WTC11 (cell line): ENCODE results near the gene KISS1R. TPM values are rescaled to one million over a fixed set of nuclear protein-coding genes. Genes with fewer than 3 reads are reported as not detected.
"Not testable (repeated sequence)": the region's sequence is repeated elsewhere in the genome, so short reads cannot be mapped to it uniquely, and the experiment has no call there.

Experiments
- ATAC-seq: fragments of 200-7000 bp; cut with Tn5 transposase; 2 replicates; pipeline ENCODE4 v1.10.0; 2021; ENCODE audit warnings: mild to moderate bottlenecking, moderate library complexity
- CTCF ChIA-PET: fragments of 300-600 bp; sonication (Branson Sonifier 250); formaldehyde crosslinking; loops from one replicate; lab custom pipeline; 2021; ENCODE audit warnings: antibody characterized with exemption; lab: Charles Lee
- POLR2A ChIA-PET: fragments of 350-600 bp; sonication (Branson Sonifier 250); formaldehyde crosslinking; loops from one replicate; lab custom pipeline; 2021; ENCODE audit warnings: antibody characterized with exemption; lab: Charles Lee
- DNase-seq: peaks from one replicate; pipeline ENCODE4 v3.0.0; 2021; ENCODE audit warnings: low spot score
- H3K27ac Mint-ChIP-seq: 2 replicates; pipeline ENCODE4 v1.8.0; 2021; ENCODE audit warnings: mixed read lengths
- H3K27me3 Mint-ChIP-seq: 2 replicates; pipeline ENCODE4 v1.8.0; 2021; ENCODE audit warnings: low read depth, mild to moderate bottlenecking, moderate library complexity, mixed read lengths
- H3K36me3 Mint-ChIP-seq: 2 replicates; pipeline ENCODE4 v1.8.0; 2021; ENCODE audit warnings: mixed read lengths
- H3K4me1 Mint-ChIP-seq: 2 replicates; pipeline ENCODE4 v1.8.0; 2022; ENCODE audit warnings: mixed read lengths
- H3K4me3 Mint-ChIP-seq: 2 replicates; pipeline ENCODE4 v1.8.0; 2021; ENCODE audit warnings: mild to moderate bottlenecking, moderate library complexity, mixed read lengths
- H3K9me3 Mint-ChIP-seq: 2 replicates; pipeline ENCODE4 v1.8.0; 2021; ENCODE audit warnings: mixed read lengths
- ATF1 ChIP-seq: sonication (generic); formaldehyde crosslinking; IDR thresholded peaks from 2 replicates; pipeline ENCODE4 v1.8.1; 2023; ENCODE audit warnings: mild to moderate bottlenecking, moderate library complexity, missing genetic modification reagents
- CBFB ChIP-seq: sonication (generic); formaldehyde crosslinking; IDR thresholded peaks from 2 replicates; pipeline ENCODE4 v1.8.1; 2022; ENCODE audit warnings: mild to moderate bottlenecking, low read depth, missing genetic modification reagents
- ELF4 ChIP-seq: sonication (generic); formaldehyde crosslinking; IDR thresholded peaks from 2 replicates; pipeline ENCODE4 v1.8.1; 2022; ENCODE audit warnings: low read depth, mild to moderate bottlenecking, moderate library complexity, missing genetic modification reagents
- FOXJ3 ChIP-seq: sonication (generic); formaldehyde crosslinking; IDR thresholded peaks from 2 replicates; pipeline ENCODE4 v1.9.0; 2021; ENCODE audit warnings: missing genetic modification reagents, mild to moderate bottlenecking, borderline replicate concordance
- FOXP1 ChIP-seq: sonication (generic); formaldehyde crosslinking; IDR thresholded peaks from 2 replicates; pipeline ENCODE4 v1.8.0; 2022; ENCODE audit warnings: missing genetic modification reagents, mild to moderate bottlenecking, moderate library complexity, borderline replicate concordance
- HMGA2 ChIP-seq: fragments of 250-450 bp; sonication (Bioruptor Pico); IDR thresholded peaks from 2 replicates; pipeline ENCODE4 v1.4.0; 2021; ENCODE audit warnings: mild to moderate bottlenecking, moderate library complexity
- MXD4 ChIP-seq: fragments of 250-450 bp; sonication (Bioruptor Pico); IDR thresholded peaks from 2 replicates; pipeline ENCODE4 v1.8.0; 2021; ENCODE audit warnings: mild to moderate bottlenecking, moderate library complexity, borderline replicate concordance
- NR2C2 ChIP-seq: sonication (generic); formaldehyde crosslinking; IDR thresholded peaks from 2 replicates; pipeline ENCODE4 v1.8.0; 2022; ENCODE audit warnings: mild to moderate bottlenecking, missing genetic modification reagents
- PRDM15 ChIP-seq: sonication (generic); formaldehyde crosslinking; IDR thresholded peaks from 2 replicates; pipeline ENCODE4 v1.8.0; 2022; ENCODE audit warnings: missing genetic modification reagents
- SMAD4 ChIP-seq: sonication (generic); formaldehyde crosslinking; IDR thresholded peaks from 2 replicates; pipeline ENCODE4 v1.8.0; 2022; ENCODE audit warnings: mild to moderate bottlenecking, missing genetic modification reagents
- TEAD1 ChIP-seq: sonication (generic); formaldehyde crosslinking; IDR thresholded peaks from 2 replicates; pipeline ENCODE4 v1.8.0; 2022; ENCODE audit warnings: mild to moderate bottlenecking, missing genetic modification reagents
- ZNF138 ChIP-seq: sonication (generic); formaldehyde crosslinking; conservative IDR thresholded peaks from 2 replicates; pipeline ENCODE4 v1.8.1; 2022; ENCODE audit warnings: mild to moderate bottlenecking, moderate library complexity, missing genetic modification reagents
- total RNA-seq: library from RNA; stranded (reverse); gene quantifications from 3 replicates; pipeline ENCODE4 v1.2.3, GENCODE V29; 2021
- TF ChIP-seq, protein P1 (sequence below): sonication (generic); formaldehyde crosslinking; conservative IDR thresholded peaks from 2 replicates; pipeline ENCODE4 v1.8.1; 2022; ENCODE audit warnings: mild to moderate bottlenecking, missing genetic modification reagents

Gene KISS1R
- total RNA-seq, 1 experiment from 2014 or later: 2.9 TPM

DNA sequence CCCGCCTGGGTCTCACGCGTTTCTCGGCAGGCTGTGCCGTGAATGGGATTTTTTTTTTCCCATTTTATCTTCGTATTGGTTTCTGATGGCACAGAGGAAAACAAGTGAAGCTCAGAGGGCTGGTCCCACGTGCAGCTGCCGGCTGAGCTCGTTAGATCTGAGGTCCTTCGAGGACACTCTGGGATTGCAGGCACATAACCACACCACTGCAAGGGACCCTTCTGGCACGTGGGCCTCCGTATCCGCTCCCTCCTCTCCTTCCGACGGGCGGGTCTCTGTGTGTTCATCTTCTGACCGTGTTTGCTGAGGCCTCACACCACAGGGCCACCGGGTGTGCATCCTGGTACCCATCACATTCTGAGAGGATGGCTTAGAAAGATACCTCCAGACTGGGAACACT is 41.0 kb upstream of the KISS1R start (continued):
- TF ChIP-seq HMGA2 (no peak), ZNF138 (CRISPR knock-in tag) (no peak), TEAD1 (CRISPR knock-in tag) (no peak), NR2C2 (CRISPR knock-in tag) (no peak), SMAD4 (CRISPR knock-in tag) (no peak), FOXJ3 (no peak)
- TF ChIP-seq, protein P1, sequence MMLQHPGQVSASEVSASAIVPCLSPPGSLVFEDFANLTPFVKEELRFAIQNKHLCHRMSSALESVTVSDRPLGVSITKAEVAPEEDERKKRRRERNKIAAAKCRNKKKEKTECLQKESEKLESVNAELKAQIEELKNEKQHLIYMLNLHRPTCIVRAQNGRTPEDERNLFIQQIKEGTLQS (CRISPR knock-in tag): no peak

GRCh38 chr19:876780-877314 is 40.3 kb upstream of the KISS1R start:
- DNase-seq (no peak), ATAC-seq (no peak)
- Mint-ChIP-seq H3K27me3 (no peaks in the 10 kb centered on the region), H3K9me3 (no peaks in the 10 kb centered on the region), H3K36me3 (peaks cover 19% of the 10 kb centered on the region), H3K4me1 (no peaks in the 10 kb centered on the region), H3K27ac (no peak overlapping the region), H3K4me3 (no peak overlapping the region)
- ChIA-PET CTCF (interaction anchor here (0.7 to 2.5 kb wide), 2 partner anchors 20 to 380 kb away, joined by 3 to 7 read pairs; no protein-coding TSS in a partner anchor), POLR2A (no interaction called here)
- TF ChIP-seq ELF4 (CRISPR knock-in tag): no peak

GRCh38 chr19:877992-878660 is 39.0 kb upstream of the KISS1R start:
- H3K27me3 Mint-ChIP-seq, ATAC-seq, DNase-seq, H3K4me1 Mint-ChIP-seq, H3K27ac Mint-ChIP-seq, H3K4me3 Mint-ChIP-seq, POLR2A ChIA-PET, H3K9me3 Mint-ChIP-seq: not testable (repeated sequence)
- CTCF ChIA-PET: interaction anchor here (0.7 to 2.5 kb wide), 2 partner anchors 19 to 43 kb away, joined by 3 to 7 read pairs; no protein-coding TSS in a partner anchor
- H3K36me3 Mint-ChIP-seq: peaks cover 25% of the 10 kb centered on the region

DNA sequence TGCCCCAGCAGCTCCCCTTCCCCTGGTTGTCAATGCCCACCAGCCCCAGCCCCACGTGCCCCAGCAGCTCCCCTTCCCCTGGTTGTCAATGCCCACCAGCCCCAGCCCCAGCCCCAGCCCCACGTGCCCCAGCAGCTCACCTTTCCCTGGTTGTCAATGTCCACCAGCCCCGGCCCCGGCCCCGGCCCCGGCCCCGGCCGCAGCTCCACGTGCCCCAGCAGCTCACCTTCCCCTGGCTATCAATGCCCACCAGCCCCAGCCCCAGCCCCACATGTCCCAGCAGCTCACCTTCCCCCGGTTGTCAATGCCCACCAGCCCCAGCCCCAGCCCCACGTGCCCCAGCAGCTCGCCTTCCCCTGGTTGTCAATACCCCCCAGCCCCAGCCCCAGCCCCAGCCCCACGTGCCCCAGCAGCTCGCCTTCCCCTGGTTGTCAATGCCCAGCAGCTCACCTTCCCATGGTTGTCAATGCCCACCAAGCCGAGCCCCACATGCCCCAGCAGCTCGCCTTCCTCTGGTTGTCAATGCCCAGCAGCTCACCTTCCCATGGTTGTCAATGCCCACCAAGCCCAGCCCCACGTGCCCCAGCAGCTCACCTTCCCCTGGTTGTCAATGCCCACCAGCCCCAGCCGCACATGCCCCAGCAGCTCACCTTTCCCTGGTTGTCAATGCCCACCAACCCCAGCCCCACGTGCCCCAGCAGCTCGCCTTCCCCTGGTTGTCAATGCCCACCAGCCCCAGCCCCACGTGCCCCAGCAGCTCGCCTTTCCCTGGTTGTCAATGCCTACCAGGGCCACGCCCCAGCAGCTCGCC is 38.2 kb upstream of the KISS1R start:
- ATAC-seq, POLR2A ChIA-PET, H3K4me3 Mint-ChIP-seq, H3K27me3 Mint-ChIP-seq, H3K9me3 Mint-ChIP-seq, H3K4me1 Mint-ChIP-seq, H3K27ac Mint-ChIP-seq, DNase-seq: not testable (repeated sequence)
- H3K36me3 Mint-ChIP-seq: peaks cover 25% of the 10 kb centered on the region
- CTCF ChIA-PET: interaction anchor here (0.7 to 2.5 kb wide), 2 partner anchors 18 to 43 kb away, joined by 3 to 7 read pairs; no protein-coding TSS in a partner anchor

GRCh38 chr19:879711-880438 is 37.3 kb upstream of the KISS1R start:
- CTCF ChIA-PET: no interaction called here
- peaks cover 25% of the 10 kb centered on the region for H3K36me3 Mint-ChIP-seq
- no peaks in the 10 kb centered on the region for H3K4me1 Mint-ChIP-seq

More at GRCh38 chr19:879711-880438, 37.3 kb upstream of the KISS1R start:
- no peaks in the 10 kb centered on the region for H3K9me3 Mint-ChIP-seq
- ATAC-seq: no peak
- no peak overlapping the region for H3K27ac Mint-ChIP-seq
- TF ChIP-seq FOXP1 (CRISPR knock-in tag): no peak
- TF ChIP-seq ATF1 (CRISPR knock-in tag): no peak
- no peak for TF ChIP-seq MXD4
- TF ChIP-seq PRDM15 (CRISPR knock-in tag): no peak
- no peak for TF ChIP-seq CBFB
- H3K4me3 Mint-ChIP-seq: no peak overlapping the region
- no peak for DNase-seq
- POLR2A ChIA-PET: no interaction called here
- no peaks in the 10 kb centered on the region for H3K27me3 Mint-ChIP-seq
